LNCaP clone FGC (cell line): ENCODE data around the gene TIAM1.

ENCODE experiments used
- DNase-seq: peaks from one replicate; pipeline ENCODE4 v3.0.0-alpha.2; 2011; ENCODE audit warnings: low read depth
- H3K4me3 ChIP-seq: 2 replicates; pipeline ENCODE4 v1.5.1; 2011; ENCODE audit warnings: mild to moderate bottlenecking, low read depth, low read length, control low read depth
- TF ChIP-seq, protein P1 (sequence below): IDR thresholded peaks from 2 replicates; pipeline ENCODE4 v1.5.1; 2012; ENCODE audit warnings: mild to moderate bottlenecking; ENCODE audit not compliant: control insufficient read depth, insufficient read depth; ENCODE audit errors: extremely low read depth

TIAM1 gene

DNA sequence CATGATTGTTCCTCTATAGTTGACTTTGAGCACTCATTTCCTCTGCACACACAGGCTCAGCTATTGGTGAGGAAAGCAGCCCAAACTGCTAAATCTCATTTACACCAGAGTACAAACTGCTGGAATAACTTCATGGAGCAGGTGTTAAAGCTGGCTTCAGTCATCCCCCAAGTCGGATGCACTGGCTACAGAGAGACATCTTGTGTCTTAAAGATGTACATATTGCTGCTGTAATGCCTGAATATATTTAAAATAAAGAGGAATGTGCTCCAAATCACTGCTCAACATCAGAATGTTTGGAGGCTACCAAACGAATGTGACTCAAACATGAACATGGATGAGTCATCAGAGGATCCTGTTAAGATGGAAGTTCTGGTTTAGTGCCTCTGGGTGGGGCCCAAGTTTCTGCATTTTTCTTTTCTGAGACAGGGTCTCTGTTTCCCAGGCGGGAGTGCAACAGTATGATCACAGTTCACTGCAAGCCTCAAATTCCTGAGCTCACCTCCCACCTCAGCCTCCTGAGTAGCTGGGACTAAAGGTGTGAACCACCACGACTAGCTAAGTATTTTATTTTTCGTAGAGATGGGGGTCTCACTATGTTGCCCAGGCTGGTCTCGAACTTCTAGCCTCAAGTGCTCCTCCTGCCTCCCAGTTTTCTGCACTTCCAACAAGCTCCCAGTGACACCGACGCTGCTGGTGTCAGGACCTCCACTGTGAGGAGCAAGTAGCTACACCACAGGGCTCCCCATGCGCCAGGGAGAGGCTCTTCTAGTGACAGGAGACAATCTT is 226.7 kb downstream of the TIAM1 start:
- DNase-seq, result no peak
- TF ChIP-seq, protein P1, sequence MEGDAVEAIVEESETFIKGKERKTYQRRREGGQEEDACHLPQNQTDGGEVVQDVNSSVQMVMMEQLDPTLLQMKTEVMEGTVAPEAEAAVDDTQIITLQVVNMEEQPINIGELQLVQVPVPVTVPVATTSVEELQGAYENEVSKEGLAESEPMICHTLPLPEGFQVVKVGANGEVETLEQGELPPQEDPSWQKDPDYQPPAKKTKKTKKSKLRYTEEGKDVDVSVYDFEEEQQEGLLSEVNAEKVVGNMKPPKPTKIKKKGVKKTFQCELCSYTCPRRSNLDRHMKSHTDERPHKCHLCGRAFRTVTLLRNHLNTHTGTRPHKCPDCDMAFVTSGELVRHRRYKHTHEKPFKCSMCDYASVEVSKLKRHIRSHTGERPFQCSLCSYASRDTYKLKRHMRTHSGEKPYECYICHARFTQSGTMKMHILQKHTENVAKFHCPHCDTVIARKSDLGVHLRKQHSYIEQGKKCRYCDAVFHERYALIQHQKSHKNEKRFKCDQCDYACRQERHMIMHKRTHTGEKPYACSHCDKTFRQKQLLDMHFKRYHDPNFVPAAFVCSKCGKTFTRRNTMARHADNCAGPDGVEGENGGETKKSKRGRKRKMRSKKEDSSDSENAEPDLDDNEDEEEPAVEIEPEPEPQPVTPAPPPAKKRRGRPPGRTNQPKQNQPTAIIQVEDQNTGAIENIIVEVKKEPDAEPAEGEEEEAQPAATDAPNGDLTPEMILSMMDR, result no peak
- H3K4me3 ChIP-seq, result no peak overlapping the region

DNA sequence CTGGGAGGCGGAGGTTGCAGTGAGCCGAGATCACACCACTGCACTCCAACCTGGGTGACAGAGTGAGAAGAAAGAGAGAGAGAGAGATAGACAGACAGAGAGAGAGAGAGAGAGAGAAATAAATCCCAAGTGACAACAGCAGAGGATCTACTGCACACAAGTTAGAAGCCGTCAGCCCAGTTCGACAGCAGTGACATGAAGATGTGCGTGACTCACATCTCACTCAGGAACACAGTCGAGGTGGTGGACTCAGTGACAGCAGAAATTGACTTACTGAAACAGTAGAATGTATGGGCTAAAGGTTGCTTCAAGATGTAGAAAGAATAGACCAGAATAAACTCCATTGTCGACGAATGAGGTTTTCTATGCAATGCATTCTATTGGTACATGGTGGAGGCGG is 228.8 kb downstream of the TIAM1 start:
- no peak for DNase-seq
- no peak overlapping the region for H3K4me3 ChIP-seq
- TF ChIP-seq, protein P1, result no peak

DNA sequence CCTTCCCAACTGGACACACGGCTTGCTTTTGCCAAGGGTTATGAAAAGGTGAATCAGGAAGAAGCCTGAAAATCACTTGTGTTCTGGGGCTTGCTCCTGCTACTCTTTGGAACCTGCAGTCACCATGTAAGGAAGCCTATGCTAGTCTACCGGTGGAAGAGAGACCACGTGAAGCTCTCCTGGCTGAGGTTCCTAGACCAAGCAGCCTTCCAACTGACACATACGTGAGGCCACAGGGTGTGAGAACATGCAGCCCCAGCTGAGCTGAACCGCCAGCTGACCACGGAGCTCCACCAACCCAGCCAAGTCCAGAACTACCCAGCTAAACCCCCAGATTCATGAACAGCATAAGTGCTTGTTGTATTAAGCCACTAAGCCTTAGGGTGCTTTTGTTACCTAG is 233.0 kb downstream of the TIAM1 start:
- no peak for DNase-seq
- TF ChIP-seq, protein P1, result no peak
- no peak overlapping the region for H3K4me3 ChIP-seq

DNA sequence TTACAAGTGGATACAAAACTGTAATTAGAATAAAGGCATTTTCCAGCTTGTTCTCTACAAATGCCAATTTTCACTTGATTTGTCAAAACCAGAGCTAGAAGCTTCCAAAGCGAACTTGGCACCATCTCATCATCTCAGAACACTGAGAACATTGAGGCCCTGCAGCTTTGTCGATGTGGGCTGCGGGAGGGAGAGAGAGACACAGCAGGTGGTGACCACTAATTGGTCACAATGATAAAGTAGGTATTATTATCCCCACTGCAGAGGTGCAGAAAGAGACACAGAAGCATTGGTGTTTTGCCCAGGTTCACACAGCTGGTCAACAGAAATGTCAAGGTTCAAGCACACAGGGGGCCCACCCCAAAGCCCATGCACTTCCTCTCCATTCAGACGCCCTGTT is 233.6 kb downstream of the TIAM1 start:
- H3K4me3 ChIP-seq, result no peak overlapping the region
- TF ChIP-seq, protein P1, result no peak
- DNase-seq, result no peak

DNA sequence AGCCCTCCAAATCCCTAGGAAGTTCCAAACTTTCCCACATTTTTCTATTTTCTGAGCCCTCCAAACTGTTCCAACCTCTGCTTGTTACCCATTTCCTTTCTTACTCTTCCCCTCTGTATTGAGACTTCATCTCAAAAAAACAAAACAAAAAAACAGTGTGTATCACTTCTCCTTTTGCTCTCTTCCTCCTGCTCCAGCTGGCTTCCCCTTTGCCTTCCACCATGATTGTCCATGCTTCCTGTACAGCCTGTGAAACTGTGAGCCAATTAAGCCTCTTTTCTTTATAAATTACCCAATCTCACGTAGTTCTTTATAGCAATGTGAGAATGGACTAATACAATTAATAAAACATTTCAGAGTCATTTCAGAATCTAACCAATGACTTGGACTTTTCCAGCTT is 236.2 kb downstream of the TIAM1 start:
- no peak for DNase-seq
- TF ChIP-seq, protein P1, result no peak

DNA sequence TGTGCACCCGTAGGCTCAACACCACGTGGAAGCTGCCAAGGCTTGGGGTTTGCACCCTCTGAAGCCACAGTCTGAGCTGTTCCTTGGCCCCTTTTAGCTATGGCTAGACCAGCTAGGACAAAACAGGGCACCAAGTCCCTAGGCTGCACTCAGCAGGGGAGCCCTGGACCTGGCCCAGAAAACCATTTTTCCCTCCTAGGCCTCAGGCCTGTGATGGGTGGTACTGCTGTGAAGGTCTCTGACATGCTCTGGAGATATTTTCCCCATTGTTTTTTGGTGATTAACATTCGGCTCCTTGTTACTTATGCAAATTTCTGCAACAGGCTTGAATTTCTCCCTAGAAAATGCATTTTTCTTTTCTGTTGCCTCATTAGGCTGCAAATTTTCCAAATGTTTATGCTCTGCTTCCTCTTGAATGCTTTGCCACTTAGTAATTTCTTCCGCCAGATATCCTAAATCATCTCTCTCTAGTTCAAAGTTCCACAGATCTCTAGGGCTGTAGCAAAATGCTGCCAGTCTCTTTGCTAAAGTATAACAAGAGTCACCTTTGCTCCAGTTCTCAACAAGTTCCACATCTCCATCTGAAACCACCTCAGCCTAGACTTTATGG is 236.8 kb downstream of the TIAM1 start:
- DNase-seq, result no peak
- no peak overlapping the region for H3K4me3 ChIP-seq
- TF ChIP-seq, protein P1, result no peak

More for the DNA sequence above, 236.2 kb downstream of the TIAM1 start:
- H3K4me3 ChIP-seq, result no peak overlapping the region
